ENCODE measurements around the gene NDUFAF2.
"Not testable (repeated sequence)": the region's sequence is repeated elsewhere in the genome, so short reads cannot be mapped to it uniquely, and the experiment has no call there.

Gene NDUFAF2

DNA sequence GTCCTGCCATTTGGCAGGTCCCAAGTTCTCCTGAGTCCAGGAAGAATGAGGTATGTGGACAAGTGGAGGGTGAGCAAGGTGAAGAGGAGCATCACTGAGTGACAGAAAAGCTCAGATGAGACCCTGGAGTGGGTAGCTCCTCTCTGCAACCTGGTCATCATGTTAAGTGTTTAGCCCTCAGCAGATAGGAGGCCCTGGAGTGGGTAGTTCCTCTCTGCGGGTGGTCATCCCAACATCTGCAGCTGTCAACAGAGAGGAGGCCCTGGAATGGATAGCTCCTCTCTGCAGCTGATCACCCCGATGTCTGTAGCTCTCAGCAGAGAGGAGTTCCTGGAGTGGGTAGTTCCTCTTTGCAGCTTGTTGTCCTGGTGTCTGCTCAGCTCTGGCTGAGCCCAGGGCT is 48.4 kb downstream of the NDUFAF2 start:
- DNase-seq (ENCODE audit: low read depth), result no peak

DNA sequence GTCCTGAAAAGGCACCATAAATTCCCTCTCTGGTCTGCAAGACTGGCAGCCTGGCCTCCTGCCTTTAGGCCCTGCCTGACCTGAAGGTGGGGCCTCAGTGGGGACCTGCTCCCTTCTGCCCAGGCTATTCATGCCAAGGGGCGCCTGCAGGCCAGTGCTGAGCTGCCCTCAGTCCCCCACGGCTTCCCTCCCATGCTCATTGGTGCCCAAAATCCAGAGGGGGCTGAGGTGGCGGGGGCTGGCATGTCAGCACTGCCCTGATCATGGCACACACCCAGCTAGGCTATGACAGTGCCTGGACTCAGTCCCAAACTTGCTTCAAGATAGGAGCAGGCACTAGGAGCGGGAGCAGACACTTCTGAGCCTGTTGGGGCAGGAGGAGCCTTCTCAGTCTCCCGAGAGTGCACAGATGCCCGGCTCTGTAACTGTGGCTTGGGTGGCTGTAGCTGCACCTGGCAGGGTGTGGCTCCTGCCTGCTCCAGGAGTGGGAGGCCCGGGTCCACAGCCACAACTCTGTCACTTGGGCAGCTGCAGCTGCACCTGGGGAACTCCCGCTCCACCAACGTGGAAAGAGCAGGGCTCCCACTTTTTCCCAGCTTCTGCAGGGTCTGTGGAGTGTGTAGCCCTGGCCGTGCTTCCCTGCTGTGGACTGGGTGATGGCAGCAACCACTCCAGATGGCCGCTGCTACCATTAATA is 49.0 kb downstream of the NDUFAF2 start:
- no peak for DNase-seq (ENCODE audit: low read depth)

DNA sequence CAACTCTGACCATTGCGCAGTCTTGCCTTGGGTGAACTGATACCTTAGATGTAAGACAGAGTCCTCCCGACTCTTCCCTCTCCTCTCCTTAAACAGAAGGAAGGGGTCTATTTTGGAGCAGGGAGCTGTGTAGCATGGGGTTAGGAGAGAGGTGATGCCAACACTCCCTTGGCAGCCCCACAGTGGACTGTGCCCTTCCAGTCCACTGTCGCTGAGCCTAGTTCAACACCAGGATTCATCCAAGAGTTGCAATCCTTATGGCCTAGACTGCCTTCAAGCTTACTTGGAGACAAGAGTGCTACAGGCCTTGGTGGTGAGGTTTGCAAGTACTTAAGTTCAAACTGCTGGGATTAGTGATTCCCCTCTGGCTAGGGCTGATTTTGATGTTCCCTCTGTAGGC is 51.4 kb downstream of the NDUFAF2 start:
- no peak for DNase-seq (ENCODE audit: low read depth)

DNA sequence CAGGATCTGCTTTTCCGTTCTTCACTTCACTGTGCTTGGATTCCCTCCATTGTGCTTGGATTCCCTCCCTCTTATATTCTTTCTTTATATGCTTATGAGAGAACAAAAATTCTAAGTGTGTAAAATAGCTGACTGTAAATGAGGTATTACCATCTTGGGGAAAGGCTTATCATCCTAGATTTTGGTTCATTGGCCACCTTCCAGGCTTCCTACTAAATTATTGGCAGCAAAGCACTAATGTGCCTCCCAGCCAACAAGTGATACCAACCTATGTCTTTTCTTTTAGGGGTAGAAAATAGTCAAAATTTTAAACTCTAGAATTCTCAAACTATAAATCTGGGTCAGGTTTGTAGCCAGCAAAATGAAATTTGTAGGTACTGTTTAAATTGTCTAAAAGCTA is 52.7 kb downstream of the NDUFAF2 start:
- DNase-seq (ENCODE audit: low read depth), result no peak

DNA sequence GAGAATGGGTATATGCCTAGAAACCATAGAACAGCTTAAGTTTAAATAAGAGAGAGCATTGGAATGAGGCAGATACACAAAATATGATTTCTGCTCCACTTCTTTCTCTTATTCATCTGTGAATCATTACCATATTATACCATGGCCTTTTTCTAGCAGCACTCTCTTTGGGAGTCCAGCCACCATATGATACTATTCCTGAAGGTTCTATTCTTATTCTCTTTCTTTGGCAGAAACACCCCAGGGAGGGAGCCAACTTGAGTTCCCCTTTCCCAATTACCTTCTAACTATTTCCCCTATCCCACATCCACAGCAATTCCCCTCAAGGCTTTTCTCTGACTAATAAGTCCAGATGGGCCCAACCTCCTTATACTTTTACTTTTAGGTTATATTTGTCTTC is 55.9 kb downstream of the NDUFAF2 start:
- DNase-seq (ENCODE audit: low read depth), result no peak

DNA sequence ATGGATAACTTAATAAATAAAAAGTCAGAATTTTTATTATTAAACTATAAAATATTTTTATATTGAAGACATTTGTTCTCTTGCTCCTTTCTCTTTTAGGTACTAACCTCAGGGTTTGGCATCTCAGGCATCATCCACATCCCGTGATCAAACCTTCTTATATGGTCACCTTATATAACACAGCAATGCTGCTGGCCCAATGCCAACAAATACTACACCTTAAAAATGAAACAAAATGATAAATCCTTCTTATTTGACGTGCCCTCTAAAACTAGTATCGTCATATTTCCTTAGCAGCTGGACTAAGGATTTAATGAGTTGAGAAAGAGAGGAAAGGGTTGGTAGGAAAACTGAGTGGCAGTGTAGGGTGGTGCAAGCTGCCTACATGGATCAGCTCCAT is 56.6 kb downstream of the NDUFAF2 start:
- no peak for DNase-seq (ENCODE audit: low read depth)

DNA sequence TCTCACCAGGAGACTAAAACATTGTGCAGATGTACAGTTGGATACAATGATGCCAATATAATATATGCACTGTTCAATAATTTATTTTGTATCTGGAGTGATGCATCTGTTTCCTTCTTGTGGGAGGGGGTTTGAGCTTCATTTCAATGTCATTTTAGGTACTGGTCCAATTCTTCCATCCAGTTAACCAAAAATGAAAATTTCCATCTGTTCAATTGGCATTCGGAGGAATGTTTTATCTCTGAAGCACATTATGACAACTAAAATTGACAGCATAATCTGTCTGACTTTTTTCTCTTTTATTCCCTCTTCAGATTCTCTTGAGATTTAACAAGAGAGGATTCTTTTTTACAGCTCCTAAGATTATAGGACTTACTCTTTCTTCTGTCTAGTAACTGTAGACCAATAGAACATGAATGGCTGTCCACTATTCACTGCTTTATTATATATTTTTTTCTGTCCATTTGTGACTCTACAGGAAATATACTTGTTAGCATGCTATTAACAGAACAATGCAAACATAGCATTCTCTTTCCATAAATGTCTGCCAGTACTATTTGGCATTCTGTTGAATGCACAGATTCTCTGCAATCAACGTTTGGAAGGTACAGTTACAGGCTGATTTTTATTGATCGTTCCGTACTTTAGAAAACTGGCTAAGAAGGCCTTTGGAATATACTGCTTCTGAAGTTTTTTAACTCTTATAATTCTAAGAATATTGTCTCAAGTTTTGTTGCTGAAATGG is 57.8 kb downstream of the NDUFAF2 start:
- DNase-seq (ENCODE audit: low read depth), result no peak

DNA sequence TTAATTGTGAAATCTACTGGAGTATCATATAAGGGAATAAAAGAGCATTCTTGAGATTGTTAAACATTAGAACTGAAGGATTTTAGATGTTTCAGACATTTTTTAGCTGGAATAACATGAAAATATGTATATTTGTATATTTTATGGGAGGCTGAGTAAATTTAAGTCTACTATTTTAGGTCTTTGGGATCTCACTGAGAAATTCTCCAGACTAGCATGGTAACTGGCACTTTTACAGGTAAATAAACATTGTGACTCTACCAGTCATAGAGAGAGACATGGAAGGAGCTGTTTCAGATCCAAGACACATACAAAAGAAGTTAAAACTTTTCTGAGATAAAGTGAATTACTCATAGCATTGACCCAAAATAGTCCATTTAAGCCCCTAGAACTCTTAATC is 59.4 kb downstream of the NDUFAF2 start:
- no peak for DNase-seq (ENCODE audit: low read depth)

DNA sequence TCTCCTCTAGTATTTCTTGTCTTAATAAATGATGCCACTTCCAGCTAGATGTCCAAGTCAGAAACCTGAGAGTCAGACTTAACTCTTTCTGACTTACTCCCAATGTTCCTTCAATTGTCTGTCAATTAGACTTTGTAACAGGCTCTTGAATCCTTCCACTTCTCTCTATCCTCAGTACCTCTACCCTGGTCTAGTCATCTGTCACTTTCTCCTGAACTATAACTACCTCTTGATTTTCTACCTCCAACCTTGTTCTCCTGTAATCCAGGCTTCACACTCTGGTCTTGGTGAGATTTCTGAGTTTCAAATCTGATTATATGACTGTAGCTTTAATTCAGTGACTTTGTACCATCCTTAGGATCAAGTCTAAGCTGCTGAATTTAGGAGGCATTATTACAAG is 64.9 kb downstream of the NDUFAF2 start:
- no peak for DNase-seq (ENCODE audit: low read depth)

DNA sequence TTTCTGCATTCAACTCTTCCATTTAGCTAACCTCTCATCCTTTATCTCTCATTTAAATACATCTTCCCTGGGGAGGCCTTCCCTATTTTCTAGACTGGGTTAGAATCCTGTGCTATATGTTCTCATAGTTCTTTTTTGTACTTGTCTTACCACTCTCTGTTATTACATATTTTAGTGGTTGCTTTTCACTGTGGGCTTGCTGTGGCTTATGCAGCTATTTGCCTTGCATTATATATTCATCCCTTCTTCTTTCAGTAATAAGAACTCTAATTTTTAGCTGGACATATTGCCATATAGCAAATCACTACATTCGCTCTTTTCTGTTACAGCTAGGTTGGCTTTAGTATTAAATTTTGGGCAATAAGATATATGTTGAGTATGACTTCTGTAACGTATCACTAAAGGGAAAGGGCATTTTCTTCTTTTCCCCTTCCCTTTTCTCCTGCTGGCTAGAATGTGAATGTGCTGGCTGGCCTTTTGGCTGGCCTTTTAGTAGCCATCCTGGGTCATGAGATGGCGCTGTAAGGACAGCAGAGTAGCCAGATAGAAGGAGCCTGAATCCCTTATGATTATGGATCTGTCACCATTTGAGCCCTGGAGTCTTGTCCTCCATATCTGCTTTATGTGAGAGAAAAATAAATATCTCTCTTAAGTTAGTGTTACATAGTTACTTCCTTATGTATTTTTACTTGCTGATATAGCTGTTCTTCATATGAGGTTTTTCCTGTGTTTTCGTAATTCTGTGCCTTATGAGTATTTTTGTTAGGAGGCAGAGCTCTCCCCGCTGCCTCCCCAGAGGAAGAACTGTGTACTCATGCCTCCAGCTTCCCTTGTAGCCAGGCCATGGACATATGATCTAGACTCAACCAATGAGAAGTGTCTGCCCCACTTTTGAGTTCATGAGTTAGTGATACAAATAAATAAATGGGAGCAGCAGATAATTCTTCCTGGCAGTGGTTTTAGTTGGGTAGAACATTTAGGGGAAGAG is 65.8 kb downstream of the NDUFAF2 start:
- DNase-seq (ENCODE audit: low read depth), result no peak

DNA sequence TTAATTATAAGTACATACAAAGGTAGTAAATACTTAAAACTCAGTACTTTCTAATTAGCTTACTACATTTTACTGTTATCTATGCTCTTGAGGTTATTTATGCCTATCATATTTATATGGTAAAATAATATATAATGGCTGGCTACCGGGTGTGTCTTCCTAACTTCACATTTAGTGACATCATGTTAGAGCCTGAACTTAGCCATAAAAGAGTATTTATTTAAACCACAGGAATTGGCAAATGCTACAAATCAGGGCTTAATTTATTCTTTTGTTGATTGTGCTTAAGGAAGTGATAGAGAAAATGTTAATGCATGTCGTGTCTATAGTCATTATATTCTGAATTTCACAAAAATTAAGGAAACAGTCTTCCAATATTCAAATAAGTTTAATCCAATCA is 73.1 kb downstream of the NDUFAF2 start:
- no peak for DNase-seq (ENCODE audit: low read depth)

DNA sequence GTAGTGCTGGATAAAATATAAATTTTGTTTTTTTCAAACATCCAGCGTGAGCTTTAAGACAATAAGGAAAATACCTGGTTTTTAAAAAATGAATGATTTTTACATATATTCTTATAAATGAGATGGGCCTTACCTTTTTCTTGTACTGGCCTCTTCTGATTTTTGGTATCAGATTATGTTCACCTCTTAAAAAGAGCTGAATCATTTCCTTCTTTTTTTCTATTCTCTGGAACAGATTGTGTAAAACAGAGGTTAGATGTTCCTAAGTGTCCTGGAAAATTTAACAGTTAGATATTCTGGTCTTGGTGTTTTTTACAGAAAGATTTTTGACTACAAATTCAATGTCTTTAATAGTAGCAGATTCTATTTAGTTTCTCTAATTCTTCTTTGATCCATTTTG is 74.6 kb downstream of the NDUFAF2 start:
- DNase-seq (ENCODE audit: low read depth), result no peak

DNA sequence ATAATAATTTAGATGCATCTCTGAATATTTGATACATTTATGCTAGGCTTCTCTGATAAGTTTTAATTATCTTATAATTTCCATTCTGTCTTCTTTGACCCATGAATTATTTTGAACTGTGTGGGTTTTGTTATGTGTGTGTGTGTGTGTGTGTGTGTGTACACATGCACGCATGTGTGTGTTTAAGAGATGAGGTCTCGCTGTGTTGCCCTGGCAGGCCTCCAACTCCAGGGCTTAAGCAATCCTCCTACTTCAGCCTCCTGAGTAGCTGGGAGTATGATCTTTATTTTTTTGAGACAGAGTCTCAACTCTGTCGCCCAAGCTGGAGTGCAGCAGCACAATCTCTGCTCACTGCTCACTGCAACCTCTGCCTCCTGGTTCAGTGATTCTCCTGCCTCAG is 75.4 kb downstream of the NDUFAF2 start:
- DNase-seq (ENCODE audit: low read depth), result no peak

DNA sequence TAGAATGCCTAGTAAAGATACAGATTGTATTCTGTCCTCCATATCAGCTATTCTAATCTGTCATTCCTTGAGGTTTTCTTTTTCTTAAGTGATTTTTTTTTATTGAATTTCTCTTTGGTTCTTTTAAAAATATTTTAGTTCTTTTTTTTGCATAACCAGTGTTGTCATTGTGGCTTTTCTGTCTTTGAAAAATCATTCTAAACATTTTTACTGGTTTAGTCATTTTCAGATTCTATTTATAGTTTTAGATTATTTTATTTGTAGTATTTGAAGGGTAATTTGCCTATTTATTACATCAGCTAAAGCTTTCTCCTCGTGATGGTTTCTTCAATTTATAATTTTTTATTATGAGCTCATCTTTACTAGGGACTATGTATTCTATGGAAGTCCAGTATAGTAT is 78.1 kb downstream of the NDUFAF2 start:
- DNase-seq (ENCODE audit: low read depth), result no peak

DNA sequence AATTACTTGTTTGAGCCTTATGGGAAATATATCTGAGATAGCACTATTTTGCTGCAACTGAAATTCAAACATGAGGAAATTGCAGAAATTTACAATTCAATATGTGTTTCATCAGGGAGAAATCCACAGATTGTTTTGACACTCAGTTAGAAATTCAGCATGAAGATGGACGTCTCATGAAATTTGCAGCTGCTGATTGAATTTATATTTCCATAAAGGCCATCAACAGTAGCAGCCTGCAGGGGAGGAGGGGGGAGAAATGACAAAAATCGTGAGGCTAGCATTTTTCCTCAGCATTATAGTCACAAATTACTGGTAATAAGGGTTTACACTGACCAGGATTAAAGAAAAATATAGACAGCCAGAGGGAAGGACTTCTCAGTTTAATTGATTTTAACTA is 81.0 kb downstream of the NDUFAF2 start:
- DNase-seq (ENCODE audit: low read depth), result no peak

DNA sequence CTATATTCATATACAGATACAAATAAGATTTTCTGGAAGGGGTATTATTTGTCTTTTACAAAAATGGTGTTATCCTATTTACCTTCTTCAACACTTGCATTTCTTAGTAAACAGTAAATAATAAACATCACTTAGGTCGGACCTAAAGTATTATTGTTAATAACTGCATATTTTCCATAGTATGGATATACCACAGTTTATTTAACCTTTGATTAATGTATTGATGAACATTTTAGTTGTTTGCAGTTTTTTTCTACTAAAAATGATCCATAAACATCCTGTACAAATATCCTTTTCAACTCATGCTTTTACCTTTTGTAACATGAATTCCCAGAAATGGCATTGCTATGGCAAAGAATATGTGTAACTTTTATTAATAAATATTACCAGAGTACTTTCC is 83.4 kb downstream of the NDUFAF2 start:
- no peak for DNase-seq (ENCODE audit: low read depth)

DNA sequence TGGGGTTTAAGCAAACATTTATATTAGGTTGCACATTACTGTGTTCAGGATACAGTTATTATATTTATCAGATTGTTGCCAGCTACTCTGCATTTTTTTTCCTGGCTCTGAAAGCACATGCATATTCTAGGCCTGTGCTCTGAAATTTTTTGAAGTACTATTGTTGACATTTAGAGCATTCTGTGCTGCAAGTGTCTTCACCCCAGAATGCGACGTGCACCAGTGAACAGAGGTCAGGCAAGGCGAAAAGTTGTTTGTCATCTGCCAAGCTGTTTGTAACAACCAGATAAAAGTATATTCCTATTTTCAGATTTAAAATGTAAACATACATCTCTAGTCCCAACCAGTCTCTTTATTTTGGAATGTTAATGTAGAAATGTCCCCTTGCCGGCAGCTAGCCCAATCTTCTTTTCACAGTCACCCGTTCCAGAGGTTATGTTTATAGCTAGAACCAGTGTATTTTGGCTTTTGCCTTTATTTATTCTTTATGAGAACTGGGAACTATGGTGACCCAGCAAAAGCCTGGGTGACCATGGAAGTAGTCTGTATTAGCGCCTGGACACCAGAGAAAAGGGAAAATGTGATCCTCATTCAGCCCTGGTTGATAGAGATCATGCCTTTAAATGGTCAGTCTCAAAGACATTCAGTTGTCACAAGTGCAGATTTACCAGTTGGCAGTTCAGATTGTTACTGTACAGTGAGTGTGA is 84.6 kb downstream of the NDUFAF2 start:
- DNase-seq (ENCODE audit: low read depth), result no peak

DNA sequence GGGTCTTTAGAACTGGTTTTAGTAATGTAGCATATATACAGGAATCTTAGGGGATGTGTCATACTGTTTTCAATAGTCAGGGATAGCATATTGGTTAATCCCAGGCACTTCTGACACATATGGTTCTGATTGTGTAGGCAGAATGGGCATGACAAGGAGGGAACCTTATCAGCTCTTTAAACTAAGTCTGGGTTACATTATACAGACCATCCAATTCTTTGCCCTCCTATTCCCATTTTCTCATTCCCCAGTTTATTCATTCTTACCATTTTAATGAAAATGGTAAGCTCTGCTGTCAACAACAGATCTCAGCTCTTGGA is 85.1 kb downstream of the NDUFAF2 start:
- no peak for DNase-seq (ENCODE audit: low read depth)

DNA sequence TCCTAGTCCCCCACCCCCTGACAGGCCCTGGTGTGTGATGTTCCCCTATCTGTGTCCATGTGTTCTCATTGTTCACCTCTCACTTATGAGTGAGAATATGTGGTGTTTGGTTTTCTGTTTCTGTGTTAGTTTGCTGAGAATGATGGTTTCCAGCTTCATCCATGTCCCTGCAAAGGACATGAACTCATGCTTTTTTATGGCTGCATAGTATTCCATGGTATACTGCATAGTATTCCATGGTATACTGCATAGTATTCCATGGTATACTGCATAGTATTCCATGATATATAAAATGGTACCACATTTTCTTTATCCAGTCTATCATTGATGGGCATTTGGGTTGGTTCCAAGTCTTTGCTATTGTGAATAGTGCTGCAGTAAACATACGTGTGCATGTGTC is 86.3 kb downstream of the NDUFAF2 start:
- DNase-seq (ENCODE audit: low read depth), result not testable (repeated sequence)

DNA sequence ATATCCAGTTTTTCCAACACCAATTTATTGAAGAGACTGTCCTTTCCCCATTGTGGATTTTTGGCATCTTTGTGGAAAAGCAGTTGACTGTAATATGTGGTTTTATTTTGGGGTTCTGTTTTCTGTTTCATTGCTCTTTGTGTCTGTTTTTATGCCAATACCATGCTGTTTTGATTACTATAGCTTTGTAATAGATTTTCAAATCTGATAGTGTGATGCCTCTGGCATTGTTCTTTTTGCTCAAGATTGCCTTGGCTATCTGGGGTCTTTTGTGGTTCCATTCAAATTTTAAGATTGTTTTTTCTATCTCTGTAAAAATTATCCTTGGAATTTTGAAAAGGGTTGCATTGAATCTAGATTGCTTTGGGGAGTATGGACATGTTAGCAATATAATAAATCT is 99.5 kb downstream of the NDUFAF2 start:
- DNase-seq (ENCODE audit: low read depth), result no peak

DNA sequence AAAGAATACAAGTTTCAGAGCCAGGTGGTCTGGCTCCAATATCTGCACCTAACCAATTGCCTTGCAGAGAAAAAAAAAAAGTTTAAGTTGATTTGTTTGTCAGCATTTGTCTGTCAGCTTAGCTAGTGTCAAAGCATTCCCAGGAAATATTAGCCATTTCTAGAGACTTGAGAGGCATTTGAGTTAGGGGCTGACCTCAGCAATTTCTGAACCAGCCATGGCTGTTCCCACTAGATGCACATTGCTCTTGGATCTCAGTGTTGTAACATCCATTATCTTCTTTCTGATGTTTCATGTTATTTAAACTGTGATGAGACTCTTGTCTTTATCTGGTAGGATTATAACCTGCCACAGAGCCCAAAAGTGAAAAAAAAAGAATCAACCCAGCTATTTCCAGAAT is 102.3 kb downstream of the NDUFAF2 start:
- DNase-seq (ENCODE audit: low read depth), result no peak

DNA sequence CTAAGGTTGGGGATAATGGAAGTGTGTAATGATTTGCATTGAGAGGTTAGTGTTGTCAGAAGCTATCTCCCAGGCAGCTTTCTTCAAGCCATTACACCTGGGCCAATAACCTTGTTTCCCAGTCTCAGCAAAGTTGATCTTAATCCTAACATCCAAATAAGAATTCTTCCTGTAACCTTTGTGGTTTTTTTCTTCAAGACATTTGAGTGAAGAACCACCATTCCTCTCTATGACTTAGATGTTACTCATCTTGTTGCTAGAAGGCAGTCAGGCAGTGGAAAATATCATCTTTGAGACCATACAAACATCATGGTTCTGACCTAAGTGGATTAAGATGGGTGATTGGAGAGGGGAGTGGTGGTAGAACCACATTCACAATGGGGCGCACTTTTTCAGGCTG is 103.5 kb downstream of the NDUFAF2 start:
- DNase-seq (ENCODE audit: low read depth), result no peak
